K562 (cell line): Measurements from ENCODE around the gene NCOA1. TPM values are rescaled to one million over a fixed set of nuclear protein-coding genes. Genes with fewer than 3 reads are reported as not detected.

Source experiments
- AFF1 ChIP-seq, 2 experiments: fragments of 450-650 bp; IDR thresholded peaks; 2 replicates each; pipeline ENCODE4 v1.6.1; 2018; ENCODE audit warnings: mild to moderate bottlenecking in 2 of 2, low read depth in 1 of 2; ENCODE audit not compliant: partially characterized antibody in 2 of 2
- ESRRB ChIP-seq: fragments of 250-450 bp; sonication (Bioruptor Pico); IDR thresholded peaks from 2 replicates; pipeline ENCODE4 v1.5.0; 2020; ENCODE audit warnings: mild to moderate bottlenecking, moderate library complexity, borderline replicate concordance
- ETV1 ChIP-seq: fragments of 450-650 bp; conservative IDR thresholded peaks from 2 replicates; pipeline ENCODE4 v1.6.1; 2016; ENCODE audit warnings: missing genetic modification characterization, control low read depth, low read depth, missing compliant biosample characterization
- PCBP2 ChIP-seq: fragments of 200-400 bp; formaldehyde crosslinking; IDR thresholded peaks from 2 replicates; pipeline ENCODE4 v1.6.1; 2018; ENCODE audit warnings: low read length, low read depth, mild to moderate bottlenecking, moderate library complexity; ENCODE audit not compliant: poor library complexity, severe bottlenecking
- ZNF124 ChIP-seq: sonication (generic); formaldehyde crosslinking; IDR thresholded peaks from 2 replicates; pipeline ENCODE4 v1.8.1; 2022; ENCODE audit warnings: missing genetic modification reagents
- ZNF41 ChIP-seq: fragments of 250-450 bp; sonication (Bioruptor Pico); conservative IDR thresholded peaks from 2 replicates; pipeline ENCODE4 v1.4.0; 2020; ENCODE audit warnings: mild to moderate bottlenecking
- polyA plus RNA-seq, 8 experiments: library from polyadenylated mRNA; depleted of rRNA in 4 of 8; stranded (reverse) in 5 of 8; unstranded in 3 of 8; fragments of >200 nt; fragmentation: Nextera tagmentation in 2 of 8; fragmentation: Illumina TruSeq in 1 of 8; extraction: Ambion mirVana in 2 of 8; extraction: Trizol in 1 of 8; gene quantifications; 2 replicates each; pipeline versions ENCODE4 v1.2.1 to v1.2.3, GENCODE V29; 2011 to 2014; ENCODE audit warnings: inconsistent platforms in 1 of 8, missing spikeins in 1 of 8
- total RNA-seq, 7 experiments: library from RNA; depleted of rRNA in 6 of 7; stranded (reverse); fragments of >200 nt in 6 of 7; fragmentation: Illumina TruSeq in 2 of 7; extraction: Trizol in 2 of 7; gene quantifications; 2 replicates each; pipeline versions ENCODE4 v1.2.1 to v1.2.3, GENCODE V29; 2011 to 2021; ENCODE audit warnings: low replicate concordance in 1 of 7
- TF ChIP-seq, protein P1 (sequence below): fragments of 450-650 bp; IDR thresholded peaks from 2 replicates; pipeline ENCODE4 v1.6.1; 2016; ENCODE audit warnings: mild to moderate bottlenecking, moderate library complexity
- TF ChIP-seq, protein P2 (sequence below), 3 experiments: fragments of 200-800 bp in 1 of 3; sonication (Bioruptor generic) in 1 of 3; sonication (generic) in 1 of 3; formaldehyde crosslinking in 1 of 3; IDR thresholded peaks; 2 replicates each; pipeline versions ENCODE4 v1.6.1 to v1.8.0; 2016 to 2022; ENCODE audit warnings: mild to moderate bottlenecking in 2 of 3, missing compliant biosample characterization in 2 of 3, missing genetic modification characterization in 2 of 3, missing genetic modification reagents in 1 of 3

NCOA1 gene
- total and polyA plus RNA-seq, 9 of the 15 experiments (the other 6 are each of a cell fraction or from before 2014, with no cell fraction given) = 4.9 to 25.7 (median 17.0) TPM

DNA sequence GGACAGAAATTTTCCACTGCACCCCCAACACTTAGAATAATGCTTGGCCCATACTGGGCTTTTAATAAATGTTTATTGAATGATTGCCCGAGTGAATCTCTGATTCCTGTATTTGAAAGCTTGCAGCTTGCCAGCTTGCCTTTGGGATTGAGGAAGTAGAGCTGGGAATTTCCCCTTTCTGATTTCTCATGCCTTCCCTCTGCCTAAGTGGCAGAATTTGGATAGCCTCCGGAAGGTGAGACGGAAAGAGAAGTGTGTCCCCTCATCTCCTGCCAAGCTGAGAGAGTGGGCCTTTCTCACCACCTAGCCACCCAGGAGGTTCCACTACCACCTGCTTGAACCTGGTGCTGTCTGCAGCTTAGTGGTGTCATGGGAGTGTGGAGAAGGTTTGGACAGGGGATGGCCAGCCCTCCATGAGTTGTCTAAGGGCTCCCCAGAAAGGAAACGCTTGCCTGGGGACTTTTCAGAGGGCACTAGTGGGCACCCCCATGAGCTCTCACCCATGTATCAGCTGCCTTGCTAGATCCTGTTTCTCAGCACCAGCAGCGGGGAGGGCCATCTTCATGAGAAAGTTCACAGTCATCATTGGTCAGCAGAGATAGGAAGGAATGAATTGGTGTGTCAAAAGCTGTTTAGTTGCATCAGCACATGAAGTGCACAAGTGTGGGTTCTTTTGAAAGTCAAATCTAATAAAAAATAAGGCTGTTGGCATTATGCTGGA, 8.6 kb upstream of the NCOA1 start (continued):
- TF ChIP-seq, protein P1, sequence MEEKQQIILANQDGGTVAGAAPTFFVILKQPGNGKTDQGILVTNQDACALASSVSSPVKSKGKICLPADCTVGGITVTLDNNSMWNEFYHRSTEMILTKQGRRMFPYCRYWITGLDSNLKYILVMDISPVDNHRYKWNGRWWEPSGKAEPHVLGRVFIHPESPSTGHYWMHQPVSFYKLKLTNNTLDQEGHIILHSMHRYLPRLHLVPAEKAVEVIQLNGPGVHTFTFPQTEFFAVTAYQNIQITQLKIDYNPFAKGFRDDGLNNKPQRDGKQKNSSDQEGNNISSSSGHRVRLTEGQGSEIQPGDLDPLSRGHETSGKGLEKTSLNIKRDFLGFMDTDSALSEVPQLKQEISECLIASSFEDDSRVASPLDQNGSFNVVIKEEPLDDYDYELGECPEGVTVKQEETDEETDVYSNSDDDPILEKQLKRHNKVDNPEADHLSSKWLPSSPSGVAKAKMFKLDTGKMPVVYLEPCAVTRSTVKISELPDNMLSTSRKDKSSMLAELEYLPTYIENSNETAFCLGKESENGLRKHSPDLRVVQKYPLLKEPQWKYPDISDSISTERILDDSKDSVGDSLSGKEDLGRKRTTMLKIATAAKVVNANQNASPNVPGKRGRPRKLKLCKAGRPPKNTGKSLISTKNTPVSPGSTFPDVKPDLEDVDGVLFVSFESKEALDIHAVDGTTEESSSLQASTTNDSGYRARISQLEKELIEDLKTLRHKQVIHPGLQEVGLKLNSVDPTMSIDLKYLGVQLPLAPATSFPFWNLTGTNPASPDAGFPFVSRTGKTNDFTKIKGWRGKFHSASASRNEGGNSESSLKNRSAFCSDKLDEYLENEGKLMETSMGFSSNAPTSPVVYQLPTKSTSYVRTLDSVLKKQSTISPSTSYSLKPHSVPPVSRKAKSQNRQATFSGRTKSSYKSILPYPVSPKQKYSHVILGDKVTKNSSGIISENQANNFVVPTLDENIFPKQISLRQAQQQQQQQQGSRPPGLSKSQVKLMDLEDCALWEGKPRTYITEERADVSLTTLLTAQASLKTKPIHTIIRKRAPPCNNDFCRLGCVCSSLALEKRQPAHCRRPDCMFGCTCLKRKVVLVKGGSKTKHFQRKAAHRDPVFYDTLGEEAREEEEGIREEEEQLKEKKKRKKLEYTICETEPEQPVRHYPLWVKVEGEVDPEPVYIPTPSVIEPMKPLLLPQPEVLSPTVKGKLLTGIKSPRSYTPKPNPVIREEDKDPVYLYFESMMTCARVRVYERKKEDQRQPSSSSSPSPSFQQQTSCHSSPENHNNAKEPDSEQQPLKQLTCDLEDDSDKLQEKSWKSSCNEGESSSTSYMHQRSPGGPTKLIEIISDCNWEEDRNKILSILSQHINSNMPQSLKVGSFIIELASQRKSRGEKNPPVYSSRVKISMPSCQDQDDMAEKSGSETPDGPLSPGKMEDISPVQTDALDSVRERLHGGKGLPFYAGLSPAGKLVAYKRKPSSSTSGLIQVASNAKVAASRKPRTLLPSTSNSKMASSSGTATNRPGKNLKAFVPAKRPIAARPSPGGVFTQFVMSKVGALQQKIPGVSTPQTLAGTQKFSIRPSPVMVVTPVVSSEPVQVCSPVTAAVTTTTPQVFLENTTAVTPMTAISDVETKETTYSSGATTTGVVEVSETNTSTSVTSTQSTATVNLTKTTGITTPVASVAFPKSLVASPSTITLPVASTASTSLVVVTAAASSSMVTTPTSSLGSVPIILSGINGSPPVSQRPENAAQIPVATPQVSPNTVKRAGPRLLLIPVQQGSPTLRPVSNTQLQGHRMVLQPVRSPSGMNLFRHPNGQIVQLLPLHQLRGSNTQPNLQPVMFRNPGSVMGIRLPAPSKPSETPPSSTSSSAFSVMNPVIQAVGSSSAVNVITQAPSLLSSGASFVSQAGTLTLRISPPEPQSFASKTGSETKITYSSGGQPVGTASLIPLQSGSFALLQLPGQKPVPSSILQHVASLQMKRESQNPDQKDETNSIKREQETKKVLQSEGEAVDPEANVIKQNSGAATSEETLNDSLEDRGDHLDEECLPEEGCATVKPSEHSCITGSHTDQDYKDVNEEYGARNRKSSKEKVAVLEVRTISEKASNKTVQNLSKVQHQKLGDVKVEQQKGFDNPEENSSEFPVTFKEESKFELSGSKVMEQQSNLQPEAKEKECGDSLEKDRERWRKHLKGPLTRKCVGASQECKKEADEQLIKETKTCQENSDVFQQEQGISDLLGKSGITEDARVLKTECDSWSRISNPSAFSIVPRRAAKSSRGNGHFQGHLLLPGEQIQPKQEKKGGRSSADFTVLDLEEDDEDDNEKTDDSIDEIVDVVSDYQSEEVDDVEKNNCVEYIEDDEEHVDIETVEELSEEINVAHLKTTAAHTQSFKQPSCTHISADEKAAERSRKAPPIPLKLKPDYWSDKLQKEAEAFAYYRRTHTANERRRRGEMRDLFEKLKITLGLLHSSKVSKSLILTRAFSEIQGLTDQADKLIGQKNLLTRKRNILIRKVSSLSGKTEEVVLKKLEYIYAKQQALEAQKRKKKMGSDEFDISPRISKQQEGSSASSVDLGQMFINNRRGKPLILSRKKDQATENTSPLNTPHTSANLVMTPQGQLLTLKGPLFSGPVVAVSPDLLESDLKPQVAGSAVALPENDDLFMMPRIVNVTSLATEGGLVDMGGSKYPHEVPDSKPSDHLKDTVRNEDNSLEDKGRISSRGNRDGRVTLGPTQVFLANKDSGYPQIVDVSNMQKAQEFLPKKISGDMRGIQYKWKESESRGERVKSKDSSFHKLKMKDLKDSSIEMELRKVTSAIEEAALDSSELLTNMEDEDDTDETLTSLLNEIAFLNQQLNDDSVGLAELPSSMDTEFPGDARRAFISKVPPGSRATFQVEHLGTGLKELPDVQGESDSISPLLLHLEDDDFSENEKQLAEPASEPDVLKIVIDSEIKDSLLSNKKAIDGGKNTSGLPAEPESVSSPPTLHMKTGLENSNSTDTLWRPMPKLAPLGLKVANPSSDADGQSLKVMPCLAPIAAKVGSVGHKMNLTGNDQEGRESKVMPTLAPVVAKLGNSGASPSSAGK = peak; percentile 87
- TF ChIP-seq ESRRB = no peak
- TF ChIP-seq ZNF124 (CRISPR knock-in tag) = no peak
- no peak for TF ChIP-seq ETV1 (tag)
- TF ChIP-seq, protein P2, sequence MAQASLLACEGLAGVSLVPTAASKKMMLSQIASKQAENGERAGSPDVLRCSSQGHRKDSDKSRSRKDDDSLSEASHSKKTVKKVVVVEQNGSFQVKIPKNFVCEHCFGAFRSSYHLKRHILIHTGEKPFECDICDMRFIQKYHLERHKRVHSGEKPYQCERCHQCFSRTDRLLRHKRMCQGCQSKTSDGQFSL (CRISPR knock-in tag; IDR thresholded peaks at IDR 0.05) = no peak
- TF ChIP-seq, protein P2 (tag; IDR thresholded peaks at IDR 0.05) = peak in 1 of 2 experiments; percentile 33; a peak in 1 of 4 replicates
- TF ChIP-seq PCBP2 = no peak
- no peak for TF ChIP-seq ZNF41 (CRISPR knock-in tag)
- peak in 1 of 2 experiments; percentile 22 for TF ChIP-seq AFF1 (IDR thresholded peaks at IDR 0.05; ENCODE audit: low read depth in 1 of 2, partially characterized antibody in 2 of 2)
